NAMALWA (cell line): ENCODE measurements around the gene SCAF8.
A peak's percentile ranks its signal among the peaks of the same experiment; 100 is the strongest.

ENCODE experiments used
- DNase-seq: peaks from one replicate; pipeline ENCODE4 v3.0.0-alpha.2; 2015; ENCODE audit warnings: low spot score

The SCAF8 gene

DNA sequence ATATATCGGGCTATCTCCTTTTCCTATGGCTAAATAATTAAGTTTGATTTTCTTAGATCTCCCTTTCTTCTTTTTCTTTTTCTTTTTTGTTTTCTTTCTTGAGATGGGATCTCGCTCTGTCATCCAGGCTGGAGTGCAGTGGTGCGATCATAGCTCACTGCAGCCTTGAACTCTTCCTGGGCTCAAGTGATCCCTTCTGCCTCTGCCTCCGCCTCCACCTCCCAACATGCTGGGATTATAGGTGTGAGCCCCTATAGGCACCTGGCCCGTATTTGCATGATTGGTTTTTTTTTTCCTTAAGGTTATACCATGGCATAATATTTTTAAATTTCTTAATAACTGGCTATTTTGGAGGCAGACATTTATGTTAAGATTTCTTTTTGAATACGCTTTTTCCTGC lies 106.3 kb downstream of the SCAF8 start:
- DNase-seq: no peak

DNA sequence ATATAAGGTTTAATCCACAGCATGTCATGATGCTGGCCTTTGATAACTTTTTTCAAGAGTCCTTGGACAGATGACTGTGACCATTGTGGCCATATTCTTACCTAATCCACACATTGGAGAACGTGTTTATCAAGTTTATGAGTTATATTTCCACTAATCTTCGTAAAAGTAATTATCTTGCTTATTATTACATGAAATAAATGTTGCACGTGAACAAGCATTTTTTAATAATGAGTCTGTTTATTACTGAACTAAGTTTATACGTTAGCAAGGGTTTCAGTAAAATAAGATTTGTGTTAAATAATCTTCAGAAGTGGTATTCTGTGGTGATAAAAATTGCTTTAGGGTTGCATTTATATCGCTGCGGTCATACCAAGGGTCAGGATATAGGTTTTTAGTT lies 107.1 kb downstream of the SCAF8 start:
- no peak for DNase-seq

DNA sequence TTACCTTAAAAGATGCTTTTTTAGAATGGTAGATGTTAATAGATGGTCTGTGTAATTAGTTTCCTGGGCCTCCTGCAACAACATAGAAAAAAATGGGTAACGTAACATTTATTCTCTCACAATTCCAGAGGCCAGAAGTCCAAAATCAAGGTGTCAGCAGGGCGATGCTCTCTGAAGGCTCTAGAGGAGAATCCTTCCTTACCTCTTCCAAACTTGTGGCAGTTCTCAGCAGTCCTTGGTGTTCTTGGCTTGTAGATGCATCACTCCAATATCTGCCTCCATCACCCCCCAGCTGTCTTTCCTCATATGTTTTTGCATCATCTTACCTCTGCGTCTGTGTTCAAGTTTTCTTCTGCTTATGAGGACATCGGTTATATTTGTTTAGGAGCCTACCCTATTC lies 107.9 kb downstream of the SCAF8 start:
- no peak for DNase-seq

DNA sequence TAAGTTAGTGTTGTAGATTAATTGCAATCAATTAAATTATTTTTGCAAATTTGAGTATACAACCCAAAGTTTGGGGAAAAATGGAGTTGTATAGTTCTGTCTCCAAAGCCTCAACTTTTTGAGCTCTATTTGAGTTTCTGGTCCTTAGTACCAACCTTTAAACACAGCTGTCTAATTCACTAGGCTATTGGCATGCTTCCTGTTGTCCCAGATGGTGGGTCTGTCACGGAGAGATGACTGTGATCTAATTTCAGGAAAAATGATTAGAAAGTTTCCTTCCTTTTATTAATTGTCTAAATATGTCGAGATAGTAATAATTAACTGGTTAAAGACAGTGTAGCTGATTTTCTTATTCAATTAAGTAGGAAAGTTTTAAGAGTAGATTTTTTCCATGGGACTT lies 109.6 kb downstream of the SCAF8 start:
- no peak for DNase-seq

DNA sequence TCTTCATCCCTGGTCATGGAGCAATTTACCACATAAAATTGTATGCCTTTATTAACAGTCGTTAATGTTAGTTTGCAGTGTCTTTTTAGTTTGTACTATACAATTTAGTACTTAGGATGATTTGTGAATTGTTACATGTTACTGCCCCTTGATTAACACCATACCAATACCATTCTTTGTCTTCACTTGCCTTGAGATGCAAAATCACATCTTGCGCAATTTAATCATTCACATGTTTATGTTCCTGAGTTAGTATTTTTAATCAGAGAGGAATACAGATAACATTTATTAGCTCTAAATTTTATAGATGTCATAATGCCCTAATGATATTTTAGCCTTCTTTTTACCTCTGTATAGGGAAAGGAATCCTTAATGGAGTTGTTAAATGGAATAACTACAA lies 114.1 kb downstream of the SCAF8 start:
- no peak for DNase-seq

DNA sequence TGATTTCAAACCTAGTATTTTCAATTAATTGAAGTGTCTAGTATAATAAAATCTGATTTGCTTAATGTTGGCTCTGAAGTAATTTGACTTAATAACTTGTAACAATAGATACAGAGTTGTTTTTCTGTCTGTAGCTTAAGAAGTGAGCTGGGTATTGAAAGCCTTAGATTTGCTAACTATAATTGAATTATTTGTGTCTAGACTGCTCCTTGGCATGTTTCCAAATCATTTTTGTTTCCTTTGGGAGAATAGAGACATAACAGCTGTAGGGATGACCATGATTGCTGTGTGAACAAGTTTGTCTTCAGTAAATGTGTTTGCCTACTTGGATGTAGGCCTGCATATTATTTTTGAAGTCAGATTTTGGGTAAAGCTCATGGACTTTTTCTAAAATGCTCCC lies 115.4 kb downstream of the SCAF8 start:
- no peak for DNase-seq

DNA sequence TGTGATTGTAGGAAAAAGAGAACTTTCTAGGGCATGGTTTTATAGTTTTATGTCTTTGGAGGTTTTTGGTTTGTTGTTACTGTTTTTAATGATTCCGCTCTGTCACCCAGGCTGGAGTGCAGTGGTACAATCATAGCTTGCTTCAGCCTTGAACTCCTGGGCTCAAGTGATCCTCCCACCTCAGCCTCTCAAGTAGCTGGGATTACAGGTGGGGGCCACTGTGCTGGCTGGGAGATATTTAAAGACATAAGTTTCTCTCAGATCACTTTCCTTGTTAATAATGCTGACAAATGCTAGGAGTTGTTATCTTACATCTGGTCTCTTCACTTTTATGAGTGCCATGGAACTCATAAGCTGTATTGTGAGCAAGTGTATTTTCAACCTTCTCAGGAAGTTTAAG lies 116.3 kb downstream of the SCAF8 start:
- no peak for DNase-seq

DNA sequence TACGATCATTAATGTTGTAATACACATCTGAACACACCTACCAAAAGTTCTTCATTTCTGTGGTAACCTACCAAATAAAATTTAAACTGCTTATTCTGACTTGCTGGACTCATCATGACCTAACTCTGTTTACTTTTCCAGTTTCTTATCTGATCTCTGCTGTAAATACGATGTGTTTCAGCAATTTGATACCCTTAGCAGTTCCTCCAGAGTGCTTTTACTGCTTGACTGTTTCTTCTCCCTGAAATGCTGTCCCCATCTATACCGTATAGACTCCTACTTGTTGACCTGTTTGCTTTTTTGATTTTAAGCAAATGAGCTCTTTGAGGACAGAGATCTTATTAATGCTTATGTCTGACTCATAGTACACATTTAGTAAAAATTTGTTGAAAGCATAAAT lies 119.5 kb downstream of the SCAF8 start:
- no peak for DNase-seq

DNA sequence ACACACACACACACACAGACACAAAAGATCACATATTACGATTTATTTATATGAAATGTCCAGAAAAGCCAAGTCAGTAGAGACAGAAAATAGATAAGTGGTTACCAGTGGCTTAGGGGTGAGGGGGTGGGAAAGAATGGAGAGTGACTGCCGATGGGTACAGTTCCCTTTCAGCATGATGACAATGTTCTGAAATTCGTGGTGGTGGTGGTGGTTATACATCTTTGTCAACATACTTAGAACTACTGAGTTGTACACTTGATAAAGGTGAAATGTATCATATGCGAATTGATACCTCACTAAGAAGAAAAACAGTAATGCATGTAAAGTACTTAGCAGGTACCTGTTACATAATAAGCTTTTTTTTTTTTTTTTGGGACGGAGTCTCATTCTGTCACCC lies 124.3 kb downstream of the SCAF8 start:
- no peak for DNase-seq

DNA sequence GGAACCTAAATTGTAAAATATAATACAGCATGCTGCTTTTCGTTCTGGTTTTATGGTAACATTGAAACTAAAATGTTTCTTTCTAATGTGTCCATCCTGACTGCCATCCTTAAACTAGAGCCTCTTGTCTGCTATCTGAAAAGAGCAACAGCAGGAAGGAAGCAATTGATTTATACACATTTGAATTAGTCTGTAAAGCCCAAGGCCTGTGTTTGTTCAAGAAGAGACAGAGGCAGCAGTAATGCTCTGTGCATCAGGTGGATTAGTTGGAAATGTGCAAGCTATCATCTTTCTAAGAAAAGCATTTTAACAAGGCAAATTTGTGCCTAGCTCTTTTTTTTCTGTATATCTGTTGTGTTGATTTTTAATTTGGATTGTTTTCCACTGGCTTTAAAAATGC lies 128.6 kb downstream of the SCAF8 start:
- DNase-seq: no peak

DNA sequence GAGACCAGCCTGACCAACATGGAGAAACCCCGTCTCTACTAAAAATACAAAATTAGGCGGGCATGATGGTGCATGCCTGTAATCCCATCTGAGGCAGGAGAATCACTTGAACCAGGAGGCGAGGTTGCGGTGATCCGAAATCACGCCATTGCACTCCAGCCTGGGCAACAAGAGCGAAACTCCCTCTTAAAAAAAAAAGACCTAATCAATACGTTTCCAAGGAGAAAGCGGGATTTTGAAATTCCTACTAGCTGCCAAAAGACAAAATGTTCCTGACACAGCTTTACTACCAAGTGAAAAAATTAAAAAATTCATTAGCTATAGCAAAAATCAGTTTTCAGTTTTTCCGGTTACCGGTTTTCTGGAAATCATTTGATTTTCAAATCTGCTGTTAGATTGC lies 129.3 kb downstream of the SCAF8 start:
- DNase-seq: no peak

DNA sequence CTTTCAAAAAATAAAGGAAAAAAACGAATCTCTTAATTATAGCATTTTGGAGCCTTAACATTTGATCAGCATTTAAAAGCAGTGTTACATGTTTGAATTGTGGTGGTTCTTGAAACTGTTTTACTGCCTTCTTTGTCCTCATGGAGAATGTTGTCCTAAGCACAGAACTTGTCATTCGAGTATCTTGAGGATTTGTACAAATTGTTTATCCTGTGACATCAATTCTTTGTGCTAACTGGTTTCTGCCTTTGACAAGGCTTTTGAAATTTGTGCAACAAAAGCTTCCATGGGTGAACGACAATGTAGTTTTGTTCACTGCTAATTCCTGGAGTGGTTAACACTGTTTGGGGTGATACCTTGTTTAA lies 130.8 kb downstream of the SCAF8 start:
- DNase-seq: no peak

DNA sequence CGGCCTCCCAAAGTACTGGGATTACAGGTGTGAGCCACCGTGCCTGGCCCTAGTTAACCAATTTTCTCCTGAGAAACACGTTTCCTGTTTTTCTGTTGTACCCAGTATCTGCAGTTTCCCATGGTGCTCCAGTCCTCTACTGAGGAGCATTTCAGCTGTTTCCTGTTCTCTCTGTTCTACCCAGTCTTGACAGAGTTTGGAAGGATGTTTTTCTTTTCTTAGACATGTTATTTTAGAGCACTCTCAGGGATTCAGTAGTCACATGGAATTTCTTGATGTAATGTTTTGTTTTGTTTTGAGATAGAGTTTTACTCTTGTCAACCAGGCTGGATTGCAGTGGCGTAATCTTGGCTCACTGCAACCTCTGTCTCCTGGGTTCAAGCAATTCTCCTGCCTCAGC lies 132.1 kb downstream of the SCAF8 start:
- no peak for DNase-seq

DNA sequence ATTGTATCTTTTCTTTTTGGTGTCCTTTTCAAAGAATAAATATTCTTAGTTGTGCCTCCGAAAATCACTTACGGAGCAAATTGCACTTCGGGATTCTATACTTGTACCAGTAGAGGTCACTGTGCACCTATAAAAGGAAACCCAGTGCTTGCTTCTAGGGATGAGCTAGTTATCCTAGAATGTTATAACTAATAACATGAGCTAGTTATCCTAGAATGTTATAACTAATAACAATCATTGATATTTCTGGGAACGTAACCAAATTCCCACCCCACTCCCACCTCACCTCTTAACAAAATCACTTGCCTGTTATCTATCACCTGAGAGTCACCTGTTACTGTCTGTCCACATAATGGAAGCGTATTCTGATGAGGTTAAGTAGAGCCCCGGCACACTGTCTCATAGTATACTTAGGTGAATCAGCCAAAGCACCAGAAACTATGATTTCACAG lies 135.0 kb downstream of the SCAF8 start:
- DNase-seq: peak; percentile 61

DNA sequence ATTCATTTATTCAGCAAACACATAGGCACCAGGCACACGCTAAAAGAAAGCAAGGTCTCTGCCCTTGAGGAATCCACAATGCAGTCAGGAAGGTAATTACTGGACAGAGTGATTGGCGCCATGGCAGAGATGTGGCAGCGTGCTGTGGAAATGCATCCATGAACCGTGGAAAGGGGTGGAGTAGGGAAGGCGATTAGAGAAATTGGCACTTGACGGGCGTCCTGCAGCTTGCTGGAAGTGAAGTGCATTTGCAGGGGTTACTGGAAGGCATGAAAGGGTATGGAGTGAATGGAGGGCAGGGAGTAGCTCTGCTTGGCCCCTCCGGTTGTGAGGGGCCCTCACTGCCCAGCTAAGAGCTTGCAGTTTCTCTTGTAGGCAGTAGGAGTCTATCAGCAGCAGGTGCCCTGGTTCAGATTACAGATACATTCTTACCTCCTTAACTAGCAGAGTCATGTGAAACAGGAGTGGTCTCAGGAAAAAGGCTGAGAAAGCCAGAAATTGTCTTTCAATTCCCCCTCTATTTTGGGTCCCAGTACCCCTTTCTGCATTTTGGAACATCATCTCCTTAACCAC lies 139.4 kb downstream of the SCAF8 start:
- no peak for DNase-seq

DNA sequence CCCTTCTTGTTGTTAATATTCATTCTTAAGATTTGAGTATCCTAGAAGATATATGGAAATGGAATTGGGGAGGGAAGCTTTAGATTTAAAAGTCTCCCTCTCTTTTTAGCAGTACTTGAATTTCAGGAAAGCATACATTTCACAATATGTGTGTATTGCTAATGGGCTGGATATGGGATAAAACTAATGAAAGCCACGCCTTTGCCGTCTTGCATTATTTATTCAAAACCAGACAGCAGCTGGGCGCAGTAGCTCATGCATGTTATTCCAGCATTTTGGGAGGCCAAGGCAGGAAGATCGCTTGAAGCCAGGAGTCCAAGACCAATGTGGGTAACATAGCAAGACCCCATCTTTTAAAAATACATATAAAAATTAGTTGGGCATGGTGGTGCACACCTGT lies 140.3 kb downstream of the SCAF8 start:
- DNase-seq: no peak

DNA sequence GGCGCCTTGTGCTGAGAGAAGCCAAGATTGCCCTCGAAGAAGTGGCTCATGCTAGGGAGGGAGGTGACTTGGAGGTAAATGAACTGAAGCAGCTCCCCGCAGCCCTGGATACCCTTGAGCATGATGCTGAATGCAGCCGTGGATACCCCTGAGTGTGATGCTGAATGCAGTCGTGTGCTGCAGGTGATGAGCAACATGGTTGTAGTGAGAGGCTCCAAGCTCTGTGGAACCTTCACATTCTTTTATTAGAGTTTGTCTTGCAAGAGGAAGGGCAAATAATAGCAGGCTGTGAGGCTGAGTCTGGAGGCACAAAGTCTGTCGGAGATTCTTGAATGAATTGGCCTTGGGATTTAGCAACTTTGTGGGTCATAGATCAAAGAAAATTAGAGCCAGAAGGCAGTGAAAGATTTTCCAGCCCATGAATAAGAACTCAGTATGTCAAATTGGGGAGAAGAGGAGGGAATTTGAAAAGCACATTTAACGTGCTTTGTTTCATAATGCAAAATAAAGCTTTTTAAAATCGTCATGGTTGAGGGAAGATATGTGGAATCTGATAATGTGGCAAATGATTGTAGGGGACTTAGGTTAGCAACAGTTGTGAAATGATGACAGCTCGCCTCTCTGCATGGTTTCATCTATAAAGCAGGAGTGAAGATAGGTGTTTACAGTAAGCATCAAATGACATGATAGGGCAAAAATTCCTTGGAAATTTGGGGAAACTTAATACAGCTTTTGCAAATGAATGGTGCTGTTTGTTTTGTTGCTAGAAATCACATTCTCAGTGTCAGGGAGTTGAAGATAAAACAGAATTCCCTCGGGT lies 141.8 kb downstream of the SCAF8 start:
- DNase-seq: no peak

DNA sequence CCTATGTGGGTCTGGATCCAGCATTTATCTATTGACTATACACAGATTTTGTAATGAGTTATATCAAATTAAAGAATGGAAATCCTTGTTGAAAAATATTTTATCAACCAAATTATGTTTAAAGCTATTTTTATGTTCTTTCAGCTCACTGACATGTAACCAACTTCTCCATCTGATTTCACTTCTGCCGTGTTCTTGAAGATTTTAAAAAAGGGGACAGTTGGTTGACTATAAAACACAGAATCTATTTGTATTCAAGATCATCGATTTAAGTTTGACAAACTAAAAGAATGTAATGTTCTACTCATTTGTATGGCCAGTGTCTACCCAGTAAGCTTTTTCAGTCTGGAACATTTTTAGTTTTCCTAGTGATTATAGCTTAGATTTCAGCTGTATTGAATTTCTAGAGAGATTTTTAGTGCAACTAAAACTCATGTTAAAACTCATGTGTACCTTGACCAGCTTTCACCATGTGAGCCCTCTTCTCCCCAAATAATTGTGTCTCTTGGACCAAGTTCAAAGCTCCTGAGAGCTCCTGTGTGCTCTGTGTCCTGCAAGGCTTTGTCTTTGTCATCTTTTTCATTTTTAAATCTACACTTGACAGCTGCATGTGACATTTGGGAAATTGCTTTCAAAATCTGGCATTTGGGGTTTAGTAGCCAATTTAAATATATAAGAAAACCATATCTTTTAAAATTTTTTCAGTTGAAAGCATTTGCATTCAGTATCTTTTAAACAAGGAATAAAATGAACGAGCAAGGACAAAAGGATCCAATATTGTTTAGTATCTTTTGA lies 143.5 kb downstream of the SCAF8 start:
- DNase-seq: no peak

DNA sequence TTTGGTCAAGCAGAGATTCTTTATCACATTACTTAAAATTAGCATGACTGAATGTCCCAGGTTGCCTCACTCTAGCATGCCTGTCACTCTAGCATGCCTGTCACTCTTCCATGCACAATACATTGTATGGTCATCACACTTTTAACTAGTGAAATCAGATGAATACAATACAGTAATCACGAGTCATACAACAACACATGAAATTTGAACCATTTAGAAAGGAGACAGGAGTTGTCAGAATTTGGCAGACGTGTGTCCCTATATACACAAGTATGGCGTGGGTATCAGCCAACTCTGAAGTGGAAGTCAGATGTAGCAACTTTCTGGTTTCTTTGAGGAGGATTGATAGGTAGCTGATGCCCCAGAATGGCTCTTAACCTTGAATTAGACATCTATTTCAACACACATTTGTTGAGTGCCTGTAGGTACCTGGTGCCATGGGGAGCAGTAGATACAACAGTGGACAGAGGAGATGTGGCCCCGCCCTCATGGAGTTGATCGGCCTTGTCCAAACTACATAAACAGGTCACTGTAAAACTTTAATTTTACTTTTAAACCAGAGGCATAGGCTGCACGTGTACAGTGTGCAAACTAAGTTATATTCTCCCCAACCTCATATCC lies 145.8 kb downstream of the SCAF8 start:
- no peak for DNase-seq

DNA sequence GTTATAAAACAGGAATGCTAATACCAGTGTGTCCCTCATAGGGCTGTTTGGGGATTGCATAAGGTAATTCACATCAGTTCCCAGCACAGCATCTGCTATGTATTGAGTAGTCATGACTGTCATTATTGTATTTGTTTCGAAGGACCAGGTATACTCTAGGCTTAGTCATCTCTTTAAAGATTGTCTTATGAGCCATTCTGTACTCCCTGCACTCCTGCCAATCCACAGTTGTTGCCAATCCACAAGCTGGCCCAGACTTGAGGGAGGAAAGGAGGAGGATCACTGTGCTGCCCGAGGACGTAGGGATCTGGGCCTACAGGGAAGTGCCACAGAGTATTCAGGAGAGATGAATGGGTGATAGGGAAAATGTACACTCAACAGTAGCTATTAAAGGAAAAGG lies 148.9 kb downstream of the SCAF8 start:
- DNase-seq: no peak
